GM12864 (cell line): ENCODE results near the gene PLEKHA7.
A peak's percentile ranks its signal among the peaks of the same experiment; 100 is the strongest.

Experiments
- DNase-seq: peaks from one replicate; pipeline ENCODE4 v3.0.0-alpha.2; 2011; ENCODE audit warnings: low read depth
- H3K4me3 ChIP-seq: 2 replicates; pipeline ENCODE4 v1.5.1; 2011; ENCODE audit warnings: mild to moderate bottlenecking, low read depth, low read length, control low read depth
- CTCF ChIP-seq: IDR thresholded peaks from 2 replicates; pipeline ENCODE4 v1.5.1; 2011; ENCODE audit warnings: low read depth, mild to moderate bottlenecking, moderate library complexity, low read length, control low read depth, inconsistent platforms; ENCODE audit errors: missing control alignments

Gene PLEKHA7

GRCh38 chr11:16820324-16821092 is 193.7 kb downstream of the PLEKHA7 start:
- peak; percentile 88 for TF ChIP-seq CTCF
- H3K4me3 ChIP-seq: no peak overlapping the region
- peak; percentile 40 for DNase-seq

GRCh38 chr11:16818284-16818683 is 195.9 kb downstream of the PLEKHA7 start:
- no peak overlapping the region for H3K4me3 ChIP-seq
- no peak for DNase-seq
- TF ChIP-seq CTCF: no peak

- H3K4me3 ChIP-seq: no peak overlapping the region
- DNase-seq: no peak
- TF ChIP-seq CTCF: no peak
These were observed 196.9 kb downstream of the PLEKHA7 start for GRCh38 chr11:16817351-16817750.

- no peak overlapping the region for H3K4me3 ChIP-seq
- TF ChIP-seq CTCF: no peak
- no peak for DNase-seq
These were observed 197.6 kb downstream of the PLEKHA7 start for GRCh38 chr11:16816358-16817270.

GRCh38 chr11:16815047-16815767 is 199.0 kb downstream of the PLEKHA7 start:
- H3K4me3 ChIP-seq: no peak overlapping the region
- DNase-seq: no peak
- no peak for TF ChIP-seq CTCF

- H3K4me3 ChIP-seq: no peak overlapping the region
- TF ChIP-seq CTCF: no peak
- DNase-seq: no peak
These were observed 199.7 kb downstream of the PLEKHA7 start for GRCh38 chr11:16814410-16815046.
